CD14-positive monocyte (primary cell): ENCODE results near the gene PCDHB1. TPM values are rescaled to one million over a fixed set of nuclear protein-coding genes. Genes with fewer than 3 reads are reported as not detected.

Experiments used
- DNase-seq, 3 donors: peaks; one replicate each; pipeline ENCODE4 v3.0.0-alpha.2; 2011 to 2022
- H2AFZ ChIP-seq: 2 replicates; pipeline ENCODE4 v1.6.0; 2012; ENCODE audit warnings: mild to moderate bottlenecking, low read depth, low read length, inconsistent platforms; ENCODE audit not compliant: insufficient read depth, poor library complexity, severe bottlenecking
- H3K27ac ChIP-seq, 2 donors: 1 replicate in 1 of 2; 2 replicates in 1 of 2; pipeline ENCODE4 v1.5.1; 2012 to 2013; ENCODE audit warnings: low read length in 2 of 2, control low read depth in 1 of 2, inconsistent platforms in 1 of 2, low read depth in 1 of 2, mild to moderate bottlenecking in 1 of 2
- H3K27me3 ChIP-seq, 2 donors: one replicate each; pipeline versions ENCODE4 v1.6.0 to v1.6.1; 2011 to 2013; ENCODE audit warnings: low read length in 2 of 2; ENCODE audit not compliant: control insufficient read depth in 2 of 2, insufficient read depth in 2 of 2
- H3K36me3 ChIP-seq, 2 donors: replicated peaks in 1 of 2; 1 replicate in 1 of 2; 2 replicates in 1 of 2; pipeline versions ENCODE4 v1.5.1 to v1.6.1; 2012 to 2013; ENCODE audit warnings: low read length in 2 of 2, control low read depth in 1 of 2, inconsistent platforms in 1 of 2, mild to moderate bottlenecking in 1 of 2; ENCODE audit not compliant: insufficient read depth in 2 of 2, control insufficient read depth in 1 of 2
- H3K4me1 ChIP-seq, 2 donors: 1 replicate in 1 of 2; 2 replicates in 1 of 2; pipeline versions ENCODE4 v1.5.1 to v1.6.1; 2012 to 2013; ENCODE audit warnings: low read length in 2 of 2, control low read depth in 1 of 2, inconsistent platforms in 1 of 2, mild to moderate bottlenecking in 1 of 2, moderate library complexity in 1 of 2; ENCODE audit not compliant: insufficient read depth in 2 of 2, control insufficient read depth in 1 of 2
- H3K4me2 ChIP-seq: replicated peaks from 2 replicates; pipeline ENCODE3; 2012; ENCODE audit warnings: low read length, moderate library complexity, mild to moderate bottlenecking; ENCODE audit not compliant: poor library complexity, severe bottlenecking; ENCODE audit errors: extremely low read depth
- H3K4me3 ChIP-seq, 3 experiments: fragments of 200-600 bp in 1 of 3; sonication (generic) in 1 of 3; replicated peaks in 1 of 3; 1 replicate in 2 of 3; 2 replicates in 1 of 3; pipeline ENCODE4 v1.5.1; 2011 to 2013; ENCODE audit warnings: low read length in 3 of 3, mild to moderate bottlenecking in 3 of 3, control low read depth in 2 of 3, low read depth in 2 of 3, inconsistent platforms in 1 of 3, moderate library complexity in 1 of 3
- H3K79me2 ChIP-seq: 2 replicates; pipeline ENCODE4 v1.6.0; 2012; ENCODE audit warnings: mild to moderate bottlenecking, control low read depth, inconsistent platforms, low read length, moderate library complexity; ENCODE audit not compliant: insufficient read depth
- H3K9ac ChIP-seq: 2 replicates; pipeline ENCODE4 v1.6.0; 2017; ENCODE audit warnings: low read length, mild to moderate bottlenecking; ENCODE audit not compliant: insufficient read depth, poor library complexity, severe bottlenecking
- H3K9me3 ChIP-seq, 2 donors: replicated peaks in 1 of 2; 1 replicate in 1 of 2; 2 replicates in 1 of 2; pipeline versions ENCODE4 v1.5.1 to v1.6.1; 2012 to 2013; ENCODE audit warnings: low read length in 2 of 2, control low read depth in 1 of 2; ENCODE audit not compliant: control insufficient read depth in 1 of 2, insufficient read depth in 1 of 2
- H4K20me1 ChIP-seq: 2 replicates; pipeline ENCODE4 v1.6.0; 2012; ENCODE audit warnings: mild to moderate bottlenecking, low read length, control low read depth, moderate library complexity; ENCODE audit not compliant: insufficient read depth
- H3K27ac Mint-ChIP-seq, 7 donors: one replicate each; pipeline ENCODE4 v1.8.0; 2020; ENCODE audit warnings: mild to moderate bottlenecking in 7 of 7, mixed read lengths in 7 of 7, moderate library complexity in 6 of 7, inconsistent platforms in 2 of 7
- H3K27me3 Mint-ChIP-seq, 3 donors: one replicate each; pipeline ENCODE4 v1.8.0; 2021 to 2022; ENCODE audit warnings: low read depth in 3 of 3, mild to moderate bottlenecking in 3 of 3, mixed read lengths in 3 of 3, moderate library complexity in 3 of 3, inconsistent platforms in 1 of 3
- H3K36me3 Mint-ChIP-seq, 2 donors: one replicate each; pipeline ENCODE4 v1.8.0; 2020; ENCODE audit warnings: mixed read lengths in 2 of 2, inconsistent platforms in 1 of 2, mild to moderate bottlenecking in 1 of 2
- H3K4me1 Mint-ChIP-seq: one replicate; pipeline ENCODE4 v1.8.0; 2020; ENCODE audit warnings: mild to moderate bottlenecking, mixed read lengths
- H3K4me3 Mint-ChIP-seq, 2 donors: one replicate each; pipeline ENCODE4 v1.8.0; 2020; ENCODE audit warnings: mild to moderate bottlenecking in 2 of 2, mixed read lengths in 2 of 2, moderate library complexity in 1 of 2
- H3K9me3 Mint-ChIP-seq, 7 donors: one replicate each; pipeline ENCODE4 v1.8.0; 2020 to 2022; ENCODE audit warnings: mixed read lengths in 7 of 7, mild to moderate bottlenecking in 6 of 7, moderate library complexity in 6 of 7, inconsistent platforms in 2 of 7
- CTCF ChIP-seq: fragments of 200-600 bp; IDR thresholded peaks from one replicate; pipeline ENCODE4 v1.8.0; 2022; ENCODE audit warnings: antibody characterized with exemption, mild to moderate bottlenecking
- WGBS: methylation state at CpG from one replicate; pipeline ENCODE4 v1.1.5; 2013; ENCODE audit warnings: missing lambda C conversion rate; ENCODE audit not compliant: insufficient coverage; 5-methylcytosine and 5-hydroxymethylcytosine counted together
- intact Hi-C, 2 donors: fragments of 100-400 bp; cut with micrococcal nuclease; formaldehyde crosslinking; loops; one replicate each; pipeline versions ENCODE4 v1.15.0 to v1.15.1; 2023
- polyA plus RNA-seq, 3 donors: library from polyadenylated mRNA; depleted of rRNA in 1 of 3; unstranded in 2 of 3; stranded (reverse) in 1 of 3; fragments of 300-500 nt in 2 of 3; fragments of >200 nt in 1 of 3; fragmentation: Illumina TruSeq in 2 of 3; gene quantifications; 1 replicate in 2 of 3; 2 replicates in 1 of 3; pipeline ENCODE4 v1.2.3, GENCODE V29; 2012 to 2021

PCDHB1 gene
- polyA plus RNA-seq, 3 donors, result not detected

GRCh38 chr5:141001844-141002604 lies 49.1 kb upstream of the PCDHB1 start:
- H2AFZ ChIP-seq, result no peak overlapping the region

GRCh38 chr5:141002605-141002965 lies 48.6 kb upstream of the PCDHB1 start:
- Histone ChIP-seq H4K20me1 (no peaks in the 10 kb centered on the region), H3K9ac (no peak overlapping the region), H3K79me2 (no peaks in the 10 kb centered on the region), H3K4me1 (no peaks in the 10 kb centered on the region), H3K27me3 (peaks cover 4 to 17% of the 10 kb centered on the region in 2 donors), H3K36me3 (no peaks in the 10 kb centered on the region), H3K4me3 (no peak overlapping the region), H3K27ac (no peak overlapping the region), H3K9me3 (peaks cover 4 to 12% of the 10 kb centered on the region in 2 donors), H3K4me2 (no peak overlapping the region), H2AFZ (no peak overlapping the region)
- Mint-ChIP-seq H3K36me3 (no peaks in the 10 kb centered on the region), H3K27me3 (peaks cover 12 to 23% (median 18%) of the 10 kb centered on the region in 3 donors), H3K4me1 (no peaks in the 10 kb centered on the region), H3K4me3 (no peak overlapping the region), H3K27ac (no peak overlapping the region), H3K9me3 (peaks cover 11 to 22% (median 16%) of the 10 kb centered on the region in 7 donors)
- intact Hi-C loops, result no loop called here
- no peak for TF ChIP-seq CTCF
- no CpG with 5 or more reads among the region's 3 CpGs for WGBS
- DNase-seq, result no peak

More at GRCh38 chr5:141001844-141002604, 49.1 kb upstream of the PCDHB1 start:
- peak overlapping the region in 1 of 2 donors; percentile 62 for H3K4me3 Mint-ChIP-seq
- Histone ChIP-seq H3K27ac (no peak overlapping the region), H3K4me2 (no peak overlapping the region), H4K20me1 (no peaks in the 10 kb centered on the region), H3K9me3 (peaks cover 4 to 12% of the 10 kb centered on the region in 2 donors), H3K27me3 (peaks cover 4 to 17% of the 10 kb centered on the region in 2 donors), H3K36me3 (no peaks in the 10 kb centered on the region), H3K9ac (no peak overlapping the region), H3K4me1 (no peaks in the 10 kb centered on the region), H3K4me3 (no peak overlapping the region), H3K79me2 (no peaks in the 10 kb centered on the region)
- H3K27me3 Mint-ChIP-seq, result peaks cover 12 to 23% (median 18%) of the 10 kb centered on the region in 3 donors
- no peaks in the 10 kb centered on the region for H3K36me3 Mint-ChIP-seq
- no peak overlapping the region for H3K27ac Mint-ChIP-seq
- TF ChIP-seq CTCF, result no peak
- DNase-seq, result no peak
- 1% methylated on average over 16 of the region's 19 CpGs for WGBS
- H3K4me1 Mint-ChIP-seq, result no peaks in the 10 kb centered on the region
- intact Hi-C loops, result no loop called here
- peaks cover 10 to 22% (median 16%) of the 10 kb centered on the region in 7 donors for H3K9me3 Mint-ChIP-seq
